ENCODE data around the gene INPP5D.
"Not testable (repeated sequence)": the region's sequence is repeated elsewhere in the genome, so short reads cannot be mapped to it uniquely, and the experiment has no call there.

The INPP5D gene

GRCh38 chr2:233147829-233148167, 87.7 kb downstream of the INPP5D start:
- DNase-seq = no peak

GRCh38 chr2:233148354-233148753, 88.2 kb downstream of the INPP5D start:
- DNase-seq = no peak

GRCh38 chr2:233152541-233152940, 92.4 kb downstream of the INPP5D start:
- peak; percentile 53 for DNase-seq

GRCh38 chr2:233153146-233153798, 93.1 kb downstream of the INPP5D start:
- DNase-seq = no peak

- no peak for DNase-seq
These were observed 95.9 kb downstream of the INPP5D start for GRCh38 chr2:233156001-233156400.

- DNase-seq = not testable (repeated sequence)
These were observed 96.3 kb downstream of the INPP5D start for GRCh38 chr2:233156461-233156860.

GRCh38 chr2:233161730-233162129, 101.6 kb downstream of the INPP5D start:
- DNase-seq = no peak

GRCh38 chr2:233162770-233163169, 102.6 kb downstream of the INPP5D start:
- no peak for DNase-seq

GRCh38 chr2:233163486-233164103, 103.5 kb downstream of the INPP5D start:
- DNase-seq = no peak

- no peak for DNase-seq
These were observed 104.0 kb downstream of the INPP5D start for GRCh38 chr2:233164128-233164635.

GRCh38 chr2:233164967-233165366, 104.8 kb downstream of the INPP5D start:
- DNase-seq = no peak

- no peak for DNase-seq
These were observed 105.4 kb downstream of the INPP5D start for GRCh38 chr2:233165543-233165894.

- no peak for DNase-seq
These were observed 105.9 kb downstream of the INPP5D start for GRCh38 chr2:233165895-233166661.

GRCh38 chr2:233168445-233168844, 108.3 kb downstream of the INPP5D start:
- DNase-seq = no peak

GRCh38 chr2:233168919-233169318, 108.8 kb downstream of the INPP5D start:
- no peak for DNase-seq

GRCh38 chr2:233171344-233171743, 111.2 kb downstream of the INPP5D start:
- DNase-seq = no peak

- DNase-seq = no peak
These were observed 113.0 kb downstream of the INPP5D start for GRCh38 chr2:233173115-233173514.

GRCh38 chr2:233174137-233174536, 114.0 kb downstream of the INPP5D start:
- no peak for DNase-seq

GRCh38 chr2:233178994-233179847, 119.1 kb downstream of the INPP5D start:
- no peak for DNase-seq

GRCh38 chr2:233179848-233180366, 119.8 kb downstream of the INPP5D start:
- no peak for DNase-seq

GRCh38 chr2:233183869-233184418, 123.8 kb downstream of the INPP5D start:
- no peak for DNase-seq

- no peak for DNase-seq
These were observed 124.5 kb downstream of the INPP5D start for GRCh38 chr2:233184669-233185068.

- no peak for DNase-seq
These were observed 125.2 kb downstream of the INPP5D start for GRCh38 chr2:233185330-233185729.

All from NCI-H2029 treated with DMSO at 0.1 percent for 48 hours (cell line).